H1 (cell line): Measurements from ENCODE around the gene PAF1. TPM values are rescaled to one million over a fixed set of nuclear protein-coding genes. Genes with fewer than 3 reads are reported as not detected.

ENCODE experiments used
- BRCA1 ChIP-seq: IDR thresholded peaks from 2 replicates; pipeline ENCODE4 v1.6.1; 2012; ENCODE audit warnings: low read depth, low read length, improper control_type of control experiment
- CHD1 ChIP-seq: IDR thresholded peaks from 2 replicates; pipeline ENCODE4 v1.6.1; 2012; ENCODE audit warnings: low read depth, low read length, improper control_type of control experiment
- CHD7 ChIP-seq: fragments of 300-600 bp; sonication (generic); IDR thresholded peaks from 2 replicates; pipeline ENCODE4 v1.7.1; 2012; ENCODE audit warnings: low read length, moderate library complexity, mild to moderate bottlenecking, inconsistent platforms; ENCODE audit not compliant: insufficient replicate concordance
- KDM4A ChIP-seq: IDR thresholded peaks from one replicate; pipeline ENCODE4 v1.7.1; 2012; ENCODE audit warnings: low read depth, mild to moderate bottlenecking, moderate library complexity, low read length, inconsistent platforms; ENCODE audit not compliant: severe bottlenecking
- MAX ChIP-seq: IDR thresholded peaks from 2 replicates; pipeline ENCODE4 v1.6.1; 2012; ENCODE audit warnings: inconsistent platforms
- POU5F1 ChIP-seq: IDR thresholded peaks from 2 replicates; pipeline ENCODE4 v1.6.1; 2011; ENCODE audit warnings: low read depth, mild to moderate bottlenecking, low read length, moderate library complexity
- RBBP5 ChIP-seq: IDR thresholded peaks from 2 replicates; pipeline ENCODE4 v1.7.1; 2012; ENCODE audit warnings: low read depth, mild to moderate bottlenecking, inconsistent platforms, low read length, moderate library complexity, borderline replicate concordance
- SP2 ChIP-seq: IDR thresholded peaks from 2 replicates; pipeline ENCODE4 v1.6.1; 2012; ENCODE audit warnings: mild to moderate bottlenecking, low read length, inconsistent platforms
- SP4 ChIP-seq: IDR thresholded peaks from 2 replicates; pipeline ENCODE4 v1.6.1; 2012; ENCODE audit warnings: low read length, inconsistent platforms
- TAF7 ChIP-seq: optimal IDR thresholded peaks from 2 replicates; pipeline ENCODE3; 2011; ENCODE audit warnings: low read depth, mild to moderate bottlenecking, inconsistent platforms, low read length, moderate library complexity, borderline replicate concordance
- polyA plus RNA-seq, 7 experiments: library from polyadenylated mRNA; depleted of rRNA in 3 of 7; stranded (reverse) in 5 of 7; unstranded in 2 of 7; fragments of >200 nt in 5 of 7; fragments of 200-250 nt in 2 of 7; gene quantifications; 1 replicate in 5 of 7; 2 replicates in 1 of 7; 4 replicates in 1 of 7; pipeline versions ENCODE4 v1.2.1 to v1.2.3, GENCODE V29; 2011 to 2013; ENCODE audit warnings: missing spikeins in 2 of 7, mixed read lengths in 2 of 7
- total RNA-seq: library from RNA; stranded (reverse); fragmentation: NEBNext Ultra II Directional; extraction: Animal tissue kit (Norgen Biotek cat#: 25700); gene quantifications from 2 replicates; pipeline ENCODE4 v1.2.1, GENCODE V29; 2021

Gene PAF1
- total and polyA plus RNA-seq, 2 of the 8 experiments (the other 6 are each of a cell fraction or from before 2014, with no cell fraction given), result 31.4 to 58.6 TPM

DNA sequence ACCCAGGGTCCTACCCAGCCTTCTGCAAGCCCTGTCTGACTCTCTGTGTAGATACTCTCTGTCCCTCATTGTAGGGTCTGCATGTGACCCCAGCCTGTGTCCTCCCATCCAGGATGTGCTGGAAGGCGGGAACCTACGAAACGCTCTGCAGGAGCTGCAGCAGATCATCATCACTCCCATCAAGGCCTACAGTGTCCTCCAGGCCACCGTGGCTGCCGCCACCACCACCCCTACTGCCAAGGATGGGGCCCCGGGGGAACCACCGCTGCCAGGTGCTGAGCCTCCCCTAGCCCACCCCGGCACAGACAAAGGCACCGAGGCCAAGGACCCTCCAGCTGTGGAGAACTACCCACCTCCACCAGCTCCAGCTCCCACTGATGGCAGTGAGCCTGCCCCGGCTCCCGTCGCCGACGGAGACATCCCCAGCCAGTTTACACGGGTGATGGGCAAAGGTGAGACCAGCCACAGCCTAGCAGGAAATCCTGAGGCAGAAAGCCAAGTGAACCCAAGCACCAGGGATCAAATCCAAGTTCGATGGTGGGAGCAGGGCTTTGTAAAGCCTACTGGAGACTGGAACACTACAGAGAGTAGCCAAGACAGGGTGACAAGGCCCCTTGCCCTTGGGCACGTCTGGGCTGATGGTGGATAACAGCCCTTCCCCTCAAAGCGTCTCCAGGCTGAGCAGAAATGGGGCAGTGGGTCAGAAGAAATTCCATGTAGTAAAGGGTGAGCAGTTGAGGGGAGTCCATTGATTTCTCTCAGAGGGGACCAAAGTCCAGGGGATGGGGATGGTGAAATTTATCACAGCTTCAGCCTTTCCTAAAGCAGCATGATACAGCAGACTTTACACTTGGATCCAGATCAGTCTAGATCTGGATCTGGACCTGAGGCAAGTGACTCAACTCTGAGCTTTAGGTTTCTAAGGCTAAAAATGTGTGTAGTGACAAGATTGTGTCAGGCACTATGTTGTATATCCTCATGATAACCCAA is 13.2 kb downstream of the PAF1 start (continued):
- TF ChIP-seq CHD7, result no peak
- TF ChIP-seq CHD1, result no peak
- no peak for TF ChIP-seq SP2
- no peak for TF ChIP-seq TAF7
- TF ChIP-seq POU5F1, result no peak
- TF ChIP-seq MAX, result no peak
- TF ChIP-seq KDM4A, result no peak
- TF ChIP-seq BRCA1, result no peak
- no peak for TF ChIP-seq SP4
- no peak for TF ChIP-seq RBBP5
